ENCODE results near the gene UTS2B.

DNA sequence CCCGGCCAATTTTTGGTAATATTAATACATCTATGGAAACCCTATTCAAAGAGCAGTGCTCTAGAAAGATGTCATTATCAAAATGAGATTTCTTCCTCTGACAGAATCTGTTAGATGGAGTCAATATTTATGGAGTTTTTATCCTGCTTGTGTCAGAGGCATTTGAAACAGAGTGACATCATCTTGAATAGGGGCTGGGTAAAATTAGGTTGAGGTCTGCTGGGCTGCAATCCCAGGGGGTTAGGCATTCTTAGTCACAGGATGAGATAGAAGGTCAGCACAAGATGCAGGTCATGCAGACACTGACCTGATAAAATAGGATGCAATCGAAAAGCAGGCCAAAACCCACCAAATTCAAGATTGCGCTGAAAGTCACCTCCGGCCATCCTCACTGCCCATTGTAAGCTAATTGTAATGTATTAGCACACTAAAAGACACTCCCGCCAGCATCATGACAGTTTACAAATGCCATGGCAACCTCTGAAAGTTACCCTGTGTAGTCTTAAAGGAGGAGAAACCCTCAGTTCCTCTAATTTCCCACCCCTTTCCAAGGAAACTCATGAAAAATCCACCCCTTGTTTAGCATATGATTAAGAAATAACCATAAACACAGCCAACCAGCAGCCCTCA lies 28.4 kb downstream of the UTS2B start:
- TF ChIP-seq CTCF (tag by site-specific recombination; IDR thresholded peaks at IDR 0.05) (no peak), PRDM1 (tag by site-specific recombination; IDR thresholded peaks at IDR 0.05) (no peak), ZNF704 (tag by site-specific recombination; IDR thresholded peaks at IDR 0.05) (no peak), ZBTB7A (tag by site-specific recombination; IDR thresholded peaks at IDR 0.05; ENCODE audit: low read depth) (no peak), SP2 (tag by site-specific recombination; IDR thresholded peaks at IDR 0.05) (no peak), HOXA7 (CRISPR knock-in tag; IDR thresholded peaks at IDR 0.05; ENCODE audit: borderline replicate concordance) (no peak), REST (tag by site-specific recombination; IDR thresholded peaks at IDR 0.05) (no peak), BCL11B (tag by site-specific recombination; IDR thresholded peaks at IDR 0.05; ENCODE audit: low read depth) (no peak), ZSCAN5A (tag by site-specific recombination; IDR thresholded peaks at IDR 0.05) (no peak), ZNF830 (tag by site-specific recombination; IDR thresholded peaks at IDR 0.05; ENCODE audit: low read depth) (no peak), ZBTB26 (tag by site-specific recombination; optimal IDR thresholded peaks at IDR 0.05) (no peak), ZNF335 (tag by site-specific recombination; conservative IDR thresholded peaks at IDR 0.05) (no peak)
- TF ChIP-seq, protein P1, sequence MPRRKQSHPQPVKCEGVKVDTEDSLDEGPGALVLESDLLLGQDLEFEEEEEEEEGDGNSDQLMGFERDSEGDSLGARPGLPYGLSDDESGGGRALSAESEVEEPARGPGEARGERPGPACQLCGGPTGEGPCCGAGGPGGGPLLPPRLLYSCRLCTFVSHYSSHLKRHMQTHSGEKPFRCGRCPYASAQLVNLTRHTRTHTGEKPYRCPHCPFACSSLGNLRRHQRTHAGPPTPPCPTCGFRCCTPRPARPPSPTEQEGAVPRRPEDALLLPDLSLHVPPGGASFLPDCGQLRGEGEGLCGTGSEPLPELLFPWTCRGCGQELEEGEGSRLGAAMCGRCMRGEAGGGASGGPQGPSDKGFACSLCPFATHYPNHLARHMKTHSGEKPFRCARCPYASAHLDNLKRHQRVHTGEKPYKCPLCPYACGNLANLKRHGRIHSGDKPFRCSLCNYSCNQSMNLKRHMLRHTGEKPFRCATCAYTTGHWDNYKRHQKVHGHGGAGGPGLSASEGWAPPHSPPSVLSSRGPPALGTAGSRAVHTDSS (tag by site-specific recombination; IDR thresholded peaks at IDR 0.05), result no peak
- TF ChIP-seq, protein P2, sequence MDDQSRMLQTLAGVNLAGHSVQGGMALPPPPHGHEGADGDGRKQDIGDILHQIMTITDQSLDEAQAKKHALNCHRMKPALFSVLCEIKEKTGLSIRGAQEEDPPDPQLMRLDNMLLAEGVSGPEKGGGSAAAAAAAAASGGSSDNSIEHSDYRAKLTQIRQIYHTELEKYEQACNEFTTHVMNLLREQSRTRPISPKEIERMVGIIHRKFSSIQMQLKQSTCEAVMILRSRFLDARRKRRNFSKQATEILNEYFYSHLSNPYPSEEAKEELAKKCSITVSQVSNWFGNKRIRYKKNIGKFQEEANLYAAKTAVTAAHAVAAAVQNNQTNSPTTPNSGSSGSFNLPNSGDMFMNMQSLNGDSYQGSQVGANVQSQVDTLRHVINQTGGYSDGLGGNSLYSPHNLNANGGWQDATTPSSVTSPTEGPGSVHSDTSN (CRISPR knock-in tag; IDR thresholded peaks at IDR 0.05), result no peak

All from HEK293 (cell line).